ENCODE measurements around the gene CABLES1. TPM values are rescaled to one million over a fixed set of nuclear protein-coding genes. Genes with fewer than 3 reads are reported as not detected.
"Not testable (repeated sequence)": the region's sequence is repeated elsewhere in the genome, so short reads cannot be mapped to it uniquely, and the experiment has no call there.

Gene CABLES1
- total RNA-seq, 2 experiments from 2014 or later: not detected

DNA sequence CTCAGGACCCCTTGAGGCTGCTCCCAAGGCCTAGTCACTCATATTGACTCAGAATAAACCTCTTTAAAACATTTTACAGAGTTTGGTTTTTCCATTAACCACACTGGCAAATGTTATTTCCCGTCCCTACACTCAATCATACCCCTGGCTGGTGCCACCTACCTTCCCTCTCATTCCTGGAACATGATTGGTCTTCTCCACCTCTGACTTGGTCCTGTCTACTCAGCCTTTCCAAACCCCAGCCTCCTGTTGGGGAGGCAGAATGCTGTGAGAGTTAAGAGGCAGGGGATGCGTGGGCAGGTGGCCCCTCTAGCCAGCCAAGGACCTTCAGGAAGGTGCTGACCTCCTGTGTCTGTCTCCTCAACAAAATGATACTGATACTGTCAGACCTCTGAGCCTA lies 149.3 kb downstream of the CABLES1 start:
- ChIA-PET POLR2A (no interaction called here), CTCF (no interaction called here)
- Histone ChIP-seq H3K27me3 (ENCODE audit: control insufficient read depth in 1 of 2, insufficient read depth in 2 of 2, low read length in 2 of 2) (no peaks in the 10 kb centered on the region), H3K4me3 (ENCODE audit: low read length) (no peak overlapping the region), H3K9me3 (ENCODE audit: control insufficient read depth in 1 of 2, insufficient read depth in 1 of 2, low read length in 2 of 2) (no peaks in the 10 kb centered on the region), H3K36me3 (ENCODE audit: insufficient read depth, low read length) (no peaks in the 10 kb centered on the region), H3K27ac (ENCODE audit: low read depth in 1 of 2, low read length in 2 of 2) (no peak overlapping the region), H3K4me1 (ENCODE audit: insufficient read depth, low read length) (no peaks in the 10 kb centered on the region)
- no peaks in the 10 kb centered on the region for H3K4me1 Mint-ChIP-seq (ENCODE audit: low read depth)
- no peaks in the 10 kb centered on the region for H3K27me3 Mint-ChIP-seq
- no peaks in the 10 kb centered on the region for H3K9me3 Mint-ChIP-seq
- no peak overlapping the region for H3K4me3 Mint-ChIP-seq
- intact Hi-C loops (cut with DNase I, micrococcal nuclease): no loop called here
- H3K27ac Mint-ChIP-seq: no peak overlapping the region
- DNase-seq: no peak
- TF ChIP-seq, protein P1, sequence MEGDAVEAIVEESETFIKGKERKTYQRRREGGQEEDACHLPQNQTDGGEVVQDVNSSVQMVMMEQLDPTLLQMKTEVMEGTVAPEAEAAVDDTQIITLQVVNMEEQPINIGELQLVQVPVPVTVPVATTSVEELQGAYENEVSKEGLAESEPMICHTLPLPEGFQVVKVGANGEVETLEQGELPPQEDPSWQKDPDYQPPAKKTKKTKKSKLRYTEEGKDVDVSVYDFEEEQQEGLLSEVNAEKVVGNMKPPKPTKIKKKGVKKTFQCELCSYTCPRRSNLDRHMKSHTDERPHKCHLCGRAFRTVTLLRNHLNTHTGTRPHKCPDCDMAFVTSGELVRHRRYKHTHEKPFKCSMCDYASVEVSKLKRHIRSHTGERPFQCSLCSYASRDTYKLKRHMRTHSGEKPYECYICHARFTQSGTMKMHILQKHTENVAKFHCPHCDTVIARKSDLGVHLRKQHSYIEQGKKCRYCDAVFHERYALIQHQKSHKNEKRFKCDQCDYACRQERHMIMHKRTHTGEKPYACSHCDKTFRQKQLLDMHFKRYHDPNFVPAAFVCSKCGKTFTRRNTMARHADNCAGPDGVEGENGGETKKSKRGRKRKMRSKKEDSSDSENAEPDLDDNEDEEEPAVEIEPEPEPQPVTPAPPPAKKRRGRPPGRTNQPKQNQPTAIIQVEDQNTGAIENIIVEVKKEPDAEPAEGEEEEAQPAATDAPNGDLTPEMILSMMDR (IDR thresholded peaks at IDR 0.05): no peak
- H3K36me3 Mint-ChIP-seq (ENCODE audit: low read depth): no peaks in the 10 kb centered on the region
- no peak for ATAC-seq (ENCODE audit: poor library complexity)

DNA sequence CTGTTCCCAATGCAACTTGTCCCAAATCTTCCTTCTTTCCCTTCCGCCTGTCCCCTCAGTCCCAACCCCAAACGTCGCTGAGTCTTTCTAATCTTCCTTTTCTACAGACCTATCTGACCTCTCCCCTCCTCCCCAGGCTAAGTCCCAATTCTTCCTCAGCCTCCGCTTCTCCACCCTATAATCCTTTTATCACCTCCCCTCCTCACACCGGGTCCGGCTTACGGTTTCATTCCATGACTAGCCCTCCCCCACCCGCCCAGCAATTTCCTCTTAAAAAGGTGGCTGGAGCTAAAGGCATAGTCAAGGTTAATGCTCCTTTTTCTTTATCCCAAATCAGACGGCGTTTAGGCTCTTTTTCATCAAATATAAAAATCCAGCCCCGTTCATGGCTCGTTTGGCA lies 150.3 kb downstream of the CABLES1 start:
- ATAC-seq (ENCODE audit: poor library complexity); H3K27ac Mint-ChIP-seq; H3K9me3 Mint-ChIP-seq; H3K27me3 Mint-ChIP-seq; H3K27ac ChIP-seq (ENCODE audit: low read depth in 1 of 2, low read length in 2 of 2); CTCF ChIA-PET; H3K36me3 ChIP-seq (ENCODE audit: insufficient read depth, low read length); H3K4me3 Mint-ChIP-seq; H3K9me3 ChIP-seq (ENCODE audit: control insufficient read depth in 1 of 2, insufficient read depth in 1 of 2, low read length in 2 of 2); POLR2A ChIA-PET; intact Hi-C loops (cut with DNase I, micrococcal nuclease); DNase-seq; H3K4me1 Mint-ChIP-seq (ENCODE audit: low read depth); H3K4me1 ChIP-seq (ENCODE audit: insufficient read depth, low read length); H3K4me3 ChIP-seq (ENCODE audit: low read length); H3K36me3 Mint-ChIP-seq (ENCODE audit: low read depth); H3K27me3 ChIP-seq (ENCODE audit: control insufficient read depth in 1 of 2, insufficient read depth in 2 of 2, low read length in 2 of 2): not testable (repeated sequence)

DNA sequence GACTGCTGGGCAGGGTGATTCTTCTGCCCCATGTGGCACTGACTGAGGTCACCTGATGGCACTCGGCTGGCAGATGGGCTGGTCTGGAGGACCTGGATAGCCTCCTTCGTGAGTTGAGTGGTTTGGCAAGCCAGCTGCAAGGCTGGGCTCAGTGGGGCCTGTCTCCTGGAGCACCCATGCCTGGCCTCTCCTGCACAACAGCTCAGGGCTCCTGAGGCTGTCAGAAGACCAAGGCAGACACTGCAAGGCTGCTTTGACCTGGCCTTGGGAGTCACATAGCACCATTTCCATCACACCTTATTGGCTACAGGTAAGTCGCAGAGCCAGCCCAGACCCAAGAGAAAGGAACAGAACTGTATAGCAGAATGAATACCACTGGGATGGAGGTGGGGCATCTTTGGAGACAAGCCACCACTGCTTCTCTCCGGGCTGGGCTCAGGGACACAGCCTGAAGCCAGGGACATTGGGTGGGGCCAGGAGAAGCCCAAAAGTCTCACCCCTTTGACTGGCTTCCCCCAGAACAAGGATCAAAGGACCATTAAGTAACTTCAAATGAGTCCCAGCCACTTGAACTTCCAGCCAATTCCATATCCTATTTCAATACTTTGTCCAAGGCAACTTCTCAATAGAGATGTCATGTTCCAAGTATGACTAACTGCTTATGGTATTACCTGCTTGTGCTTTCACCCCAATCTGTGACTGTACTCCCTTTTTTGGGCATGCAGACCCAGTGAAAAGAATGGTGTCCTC lies 156.3 kb downstream of the CABLES1 start:
- intact Hi-C loops (cut with DNase I, micrococcal nuclease): loop anchor here in 1 of 2 experiments (2.0 kb wide), 1 partner anchor 19 kb away; no protein-coding TSS in a partner anchor
- Histone ChIP-seq H3K9me3 (ENCODE audit: control insufficient read depth in 1 of 2, insufficient read depth in 1 of 2, low read length in 2 of 2) (no peaks in the 10 kb centered on the region), H3K27ac (ENCODE audit: low read depth in 1 of 2, low read length in 2 of 2) (no peak overlapping the region), H3K4me1 (ENCODE audit: insufficient read depth, low read length) (no peaks in the 10 kb centered on the region), H3K36me3 (ENCODE audit: insufficient read depth, low read length) (no peaks in the 10 kb centered on the region), H3K4me3 (ENCODE audit: low read length) (no peak overlapping the region), H3K27me3 (ENCODE audit: control insufficient read depth in 1 of 2, insufficient read depth in 2 of 2, low read length in 2 of 2) (no peaks in the 10 kb centered on the region)
- H3K4me1 Mint-ChIP-seq (ENCODE audit: low read depth): no peaks in the 10 kb centered on the region
- H3K36me3 Mint-ChIP-seq (ENCODE audit: low read depth): no peaks in the 10 kb centered on the region
- CTCF ChIA-PET: no interaction called here
- TF ChIP-seq, protein P1 (IDR thresholded peaks at IDR 0.05): no peak
- no peaks in the 10 kb centered on the region for H3K9me3 Mint-ChIP-seq
- no peak overlapping the region for H3K27ac Mint-ChIP-seq
- ATAC-seq (ENCODE audit: poor library complexity): no peak
- H3K4me3 Mint-ChIP-seq: no peak overlapping the region
- H3K27me3 Mint-ChIP-seq: no peaks in the 10 kb centered on the region
- DNase-seq: no peak
- POLR2A ChIA-PET: no interaction called here
